Measurements from ENCODE around the gene ATG7.
"Not testable (repeated sequence)": the region's sequence is repeated elsewhere in the genome, so short reads cannot be mapped to it uniquely, and the experiment has no call there.

The ATG7 gene

GRCh38 chr3:11389386-11390268, 117.4 kb downstream of the ATG7 start:
- DNase-seq (ENCODE audit: low spot score) = no peak

- DNase-seq (ENCODE audit: low spot score) = no peak
Measured at GRCh38 chr3:11390411-11391131, 118.4 kb downstream of the ATG7 start.

GRCh38 chr3:11391174-11391879, 119.1 kb downstream of the ATG7 start:
- peak; percentile 30 for DNase-seq (ENCODE audit: low spot score)

GRCh38 chr3:11392014-11392859, 120.0 kb downstream of the ATG7 start:
- DNase-seq (ENCODE audit: low spot score) = no peak

GRCh38 chr3:11392860-11393114, 120.6 kb downstream of the ATG7 start:
- no peak for DNase-seq (ENCODE audit: low spot score)

GRCh38 chr3:11393401-11393800, 121.2 kb downstream of the ATG7 start:
- no peak for DNase-seq (ENCODE audit: low spot score)

GRCh38 chr3:11394392-11394791, 122.2 kb downstream of the ATG7 start:
- DNase-seq (ENCODE audit: low spot score) = no peak

- no peak for DNase-seq (ENCODE audit: low spot score)
Measured at GRCh38 chr3:11400213-11400612, 128.0 kb downstream of the ATG7 start.

GRCh38 chr3:11401434-11401833, 129.2 kb downstream of the ATG7 start:
- no peak for DNase-seq (ENCODE audit: low spot score)

- no peak for DNase-seq (ENCODE audit: low spot score)
Measured at GRCh38 chr3:11405323-11405722, 133.1 kb downstream of the ATG7 start.

- DNase-seq (ENCODE audit: low spot score) = no peak
Measured at GRCh38 chr3:11407644-11408043, 135.4 kb downstream of the ATG7 start.

- DNase-seq (ENCODE audit: low spot score) = not testable (repeated sequence)
Measured at GRCh38 chr3:11408324-11408859, 136.2 kb downstream of the ATG7 start.

GRCh38 chr3:11410564-11410963, 138.4 kb downstream of the ATG7 start:
- DNase-seq (ENCODE audit: low spot score) = no peak

- DNase-seq (ENCODE audit: low spot score) = no peak
Measured at GRCh38 chr3:11411956-11412355, 139.8 kb downstream of the ATG7 start.

- DNase-seq (ENCODE audit: low spot score) = no peak
Measured at GRCh38 chr3:11413071-11413470, 140.9 kb downstream of the ATG7 start.

- no peak for DNase-seq (ENCODE audit: low spot score)
Measured at GRCh38 chr3:11415099-11415498, 142.9 kb downstream of the ATG7 start.

- no peak for DNase-seq (ENCODE audit: low spot score)
Measured at GRCh38 chr3:11420066-11420465, 147.9 kb downstream of the ATG7 start.

GRCh38 chr3:11422291-11422690, 150.1 kb downstream of the ATG7 start:
- DNase-seq (ENCODE audit: low spot score) = no peak

- no peak for DNase-seq (ENCODE audit: low spot score)
Measured at GRCh38 chr3:11423868-11424267, 151.7 kb downstream of the ATG7 start.

- DNase-seq (ENCODE audit: low spot score) = no peak
Measured at GRCh38 chr3:11424277-11424676, 152.1 kb downstream of the ATG7 start.

GRCh38 chr3:11430207-11430606, 158.0 kb downstream of the ATG7 start:
- no peak for DNase-seq (ENCODE audit: low spot score)

GRCh38 chr3:11430624-11431023, 158.4 kb downstream of the ATG7 start:
- DNase-seq (ENCODE audit: low spot score) = no peak

All from Ammon's horn (tissue), 1 donor.